GM23338 (cell line): ENCODE data around the gene F8. TPM values are rescaled to one million over a fixed set of nuclear protein-coding genes. Genes with fewer than 3 reads are reported as not detected.

ENCODE experiments used
- ATAC-seq: fragments of 200-7000 bp; cut with Tn5 transposase; 3 replicates; pipeline ENCODE4 v1.9.1; 2020
- DNase-seq: peaks from one replicate; pipeline ENCODE4 v3.0.0-alpha.2; 2015; ENCODE audit warnings: low spot score
- H2AFZ ChIP-seq: fragments of 200-600 bp; sonication (generic); 2 replicates; pipeline ENCODE4 v1.8.0; 2016; ENCODE audit warnings: antibody characterized with exemption, mild to moderate bottlenecking, moderate library complexity
- H3F3A ChIP-seq: fragments of 200-600 bp; sonication (generic); replicated peaks from 2 replicates; pipeline ENCODE4 v1.8.0; 2017; ENCODE audit warnings: antibody characterized with exemption, mixed run types, low read depth
- H3K27ac ChIP-seq: fragments of 200-600 bp; sonication (generic); 2 replicates; pipeline ENCODE4 v1.6.1; 2016; ENCODE audit warnings: low read depth
- H3K27me3 ChIP-seq: fragments of 200-600 bp; sonication (generic); 2 replicates; pipeline ENCODE4 v1.8.0; 2016; ENCODE audit warnings: mild to moderate bottlenecking, mixed run types, moderate library complexity; ENCODE audit not compliant: insufficient read depth
- H3K36me3 ChIP-seq: fragments of 200-600 bp; sonication (generic); 2 replicates; pipeline ENCODE4 v1.8.0; 2016; ENCODE audit warnings: mild to moderate bottlenecking; ENCODE audit not compliant: insufficient read depth
- H3K4me1 ChIP-seq: fragments of 200-600 bp; sonication (generic); 2 replicates; pipeline ENCODE4 v1.8.0; 2016; ENCODE audit warnings: mild to moderate bottlenecking, moderate library complexity; ENCODE audit not compliant: insufficient read depth
- H3K4me2 ChIP-seq: fragments of 200-600 bp; sonication (generic); 2 replicates; pipeline ENCODE4 v1.7.1; 2017; ENCODE audit warnings: mixed run types
- H3K4me3 ChIP-seq: fragments of 200-600 bp; sonication (generic); 2 replicates; pipeline ENCODE4 v1.6.1; 2016; ENCODE audit warnings: mixed run types
- H3K79me2 ChIP-seq: fragments of 200-600 bp; sonication (generic); replicated peaks from 2 replicates; pipeline ENCODE4 v1.8.0; 2017; ENCODE audit warnings: mild to moderate bottlenecking; ENCODE audit not compliant: insufficient read depth
- H3K9me2 ChIP-seq: fragments of 200-600 bp; sonication (generic); 2 replicates; pipeline ENCODE4 v1.8.0; 2017; ENCODE audit not compliant: insufficient read depth
- H4K20me1 ChIP-seq: fragments of 200-600 bp; sonication (generic); replicated peaks from 2 replicates; pipeline ENCODE4 v1.8.0; 2017; ENCODE audit warnings: mild to moderate bottlenecking; ENCODE audit not compliant: insufficient read depth
- H3K27ac Mint-ChIP-seq: 2 replicates; pipeline ENCODE4 v1.8.0; 2020; ENCODE audit warnings: inconsistent platforms, mild to moderate bottlenecking, moderate library complexity, mixed read lengths
- H3K27me3 Mint-ChIP-seq: 3 replicates; pipeline ENCODE4 v1.8.0; 2022; ENCODE audit warnings: low read depth, mild to moderate bottlenecking, moderate library complexity, mixed read lengths, inconsistent platforms; ENCODE audit not compliant: insufficient read depth, poor library complexity
- H3K36me3 Mint-ChIP-seq: 3 replicates; pipeline ENCODE4 v1.8.0; 2021; ENCODE audit warnings: low read depth, mild to moderate bottlenecking, inconsistent platforms, moderate library complexity, mixed read lengths
- H3K4me1 Mint-ChIP-seq: 3 replicates; pipeline ENCODE4 v1.8.0; 2020; ENCODE audit warnings: mild to moderate bottlenecking, inconsistent platforms, mixed read lengths
- H3K4me3 Mint-ChIP-seq: 3 replicates; pipeline ENCODE4 v1.8.0; 2021; ENCODE audit warnings: moderate library complexity, mild to moderate bottlenecking, inconsistent platforms, mixed read lengths
- H3K9me3 Mint-ChIP-seq: 3 replicates; pipeline ENCODE4 v1.8.0; 2020; ENCODE audit warnings: moderate library complexity, mild to moderate bottlenecking, inconsistent platforms, mixed read lengths
- CREB1 ChIP-seq: fragments of 250-450 bp; sonication (Bioruptor Pico); IDR thresholded peaks from 2 replicates; pipeline ENCODE4 v1.5.0; 2020; ENCODE audit warnings: low read depth, mild to moderate bottlenecking, moderate library complexity
- EZH2 ChIP-seq: fragments of 200-600 bp; sonication (generic); IDR thresholded peaks from one replicate; pipeline ENCODE4 v1.8.0; 2017; ENCODE audit warnings: antibody characterized with exemption, mild to moderate bottlenecking, low read depth; ENCODE audit not compliant: unreplicated experiment
- EZH2phosphoT487 ChIP-seq: fragments of 200-600 bp; sonication (generic); IDR thresholded peaks from one replicate; pipeline ENCODE4 v1.8.1; 2018; ENCODE audit warnings: antibody characterized with exemption; ENCODE audit not compliant: unreplicated experiment
- JUNB ChIP-seq: IDR thresholded peaks from one replicate; pipeline ENCODE4 v1.6.1; 2016; ENCODE audit warnings: antibody characterized with exemption; ENCODE audit not compliant: unreplicated experiment
- NANOG ChIP-seq: IDR thresholded peaks from 2 replicates; pipeline ENCODE4 v1.6.1; 2016; ENCODE audit warnings: antibody characterized with exemption, borderline replicate concordance
- STAT1 ChIP-seq: IDR thresholded peaks from one replicate; pipeline ENCODE4 v1.6.1; 2016; ENCODE audit warnings: antibody characterized with exemption; ENCODE audit not compliant: unreplicated experiment
- ZNF331 ChIP-seq: fragments of 250-450 bp; sonication (Bioruptor Pico); IDR thresholded peaks from 2 replicates; pipeline ENCODE4 v1.5.0; 2020; ENCODE audit warnings: low read depth, mild to moderate bottlenecking, moderate library complexity
- polyA plus RNA-seq: library from polyadenylated mRNA; unstranded; fragments of >200 nt; fragmentation: Nextera tagmentation; extraction: Ambion mirVana; gene quantifications from 2 replicates; pipeline ENCODE4 v1.2.1, GENCODE V29; 2016
- total RNA-seq: library from RNA; depleted of rRNA; stranded (reverse); fragments of >200 nt; shearing (Covaris generic); gene quantifications from 2 replicates; pipeline ENCODE4 v1.2.3, GENCODE V29; 2014
- TF ChIP-seq, protein P1 (sequence below): IDR thresholded peaks from one replicate; pipeline ENCODE4 v1.6.1; 2018; ENCODE audit warnings: antibody characterized with exemption; ENCODE audit not compliant: unreplicated experiment
- TF ChIP-seq, protein P2 (sequence below): IDR thresholded peaks from 2 replicates; pipeline ENCODE4 v1.6.1; 2016; ENCODE audit warnings: antibody characterized with exemption

Gene F8
- total and polyA plus RNA-seq, 2 experiments from 2014 or later: 0.70 to 1.8 TPM

DNA sequence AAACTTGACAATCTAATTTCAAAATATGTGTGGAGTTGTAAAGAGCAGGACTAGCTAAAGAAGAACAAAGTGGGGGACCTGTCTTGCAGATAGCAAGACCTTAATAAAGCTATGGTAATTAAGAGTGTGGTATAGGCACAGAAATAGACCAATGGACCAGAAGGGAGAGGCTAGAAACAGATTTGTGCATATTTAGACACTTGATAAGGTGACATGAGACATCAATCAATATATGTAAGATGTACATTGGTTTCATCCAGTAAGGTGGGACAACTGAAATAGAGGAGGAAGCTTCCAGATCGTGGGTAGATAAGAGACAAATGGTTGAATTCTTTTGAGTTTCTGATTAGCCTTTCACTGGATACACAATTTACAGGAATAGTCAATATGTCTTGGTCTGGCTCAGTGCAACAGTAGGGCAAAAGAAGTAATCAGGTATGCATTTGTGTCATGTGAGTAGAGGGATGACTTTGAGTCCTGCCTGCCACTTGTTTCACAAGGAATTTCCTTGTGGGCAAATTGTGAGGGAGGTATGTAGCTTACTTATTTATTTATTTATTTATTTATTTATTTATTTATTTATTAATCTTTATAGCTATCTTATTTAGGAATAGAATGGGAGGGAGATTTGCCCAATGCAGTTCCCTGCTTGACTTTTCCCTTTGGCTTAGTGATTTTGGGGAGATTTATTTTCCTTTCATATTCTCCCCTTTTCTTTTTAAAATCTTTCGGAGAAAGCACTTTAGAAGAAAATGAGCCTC lies 210.0 kb downstream of the F8 start (continued):
- no peak for TF ChIP-seq STAT1
- TF ChIP-seq, protein P1, sequence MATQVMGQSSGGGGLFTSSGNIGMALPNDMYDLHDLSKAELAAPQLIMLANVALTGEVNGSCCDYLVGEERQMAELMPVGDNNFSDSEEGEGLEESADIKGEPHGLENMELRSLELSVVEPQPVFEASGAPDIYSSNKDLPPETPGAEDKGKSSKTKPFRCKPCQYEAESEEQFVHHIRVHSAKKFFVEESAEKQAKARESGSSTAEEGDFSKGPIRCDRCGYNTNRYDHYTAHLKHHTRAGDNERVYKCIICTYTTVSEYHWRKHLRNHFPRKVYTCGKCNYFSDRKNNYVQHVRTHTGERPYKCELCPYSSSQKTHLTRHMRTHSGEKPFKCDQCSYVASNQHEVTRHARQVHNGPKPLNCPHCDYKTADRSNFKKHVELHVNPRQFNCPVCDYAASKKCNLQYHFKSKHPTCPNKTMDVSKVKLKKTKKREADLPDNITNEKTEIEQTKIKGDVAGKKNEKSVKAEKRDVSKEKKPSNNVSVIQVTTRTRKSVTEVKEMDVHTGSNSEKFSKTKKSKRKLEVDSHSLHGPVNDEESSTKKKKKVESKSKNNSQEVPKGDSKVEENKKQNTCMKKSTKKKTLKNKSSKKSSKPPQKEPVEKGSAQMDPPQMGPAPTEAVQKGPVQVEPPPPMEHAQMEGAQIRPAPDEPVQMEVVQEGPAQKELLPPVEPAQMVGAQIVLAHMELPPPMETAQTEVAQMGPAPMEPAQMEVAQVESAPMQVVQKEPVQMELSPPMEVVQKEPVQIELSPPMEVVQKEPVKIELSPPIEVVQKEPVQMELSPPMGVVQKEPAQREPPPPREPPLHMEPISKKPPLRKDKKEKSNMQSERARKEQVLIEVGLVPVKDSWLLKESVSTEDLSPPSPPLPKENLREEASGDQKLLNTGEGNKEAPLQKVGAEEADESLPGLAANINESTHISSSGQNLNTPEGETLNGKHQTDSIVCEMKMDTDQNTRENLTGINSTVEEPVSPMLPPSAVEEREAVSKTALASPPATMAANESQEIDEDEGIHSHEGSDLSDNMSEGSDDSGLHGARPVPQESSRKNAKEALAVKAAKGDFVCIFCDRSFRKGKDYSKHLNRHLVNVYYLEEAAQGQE: no peak
- no peak for TF ChIP-seq EZH2
- TF ChIP-seq JUNB: no peak
- no peak for TF ChIP-seq ZNF331

DNA sequence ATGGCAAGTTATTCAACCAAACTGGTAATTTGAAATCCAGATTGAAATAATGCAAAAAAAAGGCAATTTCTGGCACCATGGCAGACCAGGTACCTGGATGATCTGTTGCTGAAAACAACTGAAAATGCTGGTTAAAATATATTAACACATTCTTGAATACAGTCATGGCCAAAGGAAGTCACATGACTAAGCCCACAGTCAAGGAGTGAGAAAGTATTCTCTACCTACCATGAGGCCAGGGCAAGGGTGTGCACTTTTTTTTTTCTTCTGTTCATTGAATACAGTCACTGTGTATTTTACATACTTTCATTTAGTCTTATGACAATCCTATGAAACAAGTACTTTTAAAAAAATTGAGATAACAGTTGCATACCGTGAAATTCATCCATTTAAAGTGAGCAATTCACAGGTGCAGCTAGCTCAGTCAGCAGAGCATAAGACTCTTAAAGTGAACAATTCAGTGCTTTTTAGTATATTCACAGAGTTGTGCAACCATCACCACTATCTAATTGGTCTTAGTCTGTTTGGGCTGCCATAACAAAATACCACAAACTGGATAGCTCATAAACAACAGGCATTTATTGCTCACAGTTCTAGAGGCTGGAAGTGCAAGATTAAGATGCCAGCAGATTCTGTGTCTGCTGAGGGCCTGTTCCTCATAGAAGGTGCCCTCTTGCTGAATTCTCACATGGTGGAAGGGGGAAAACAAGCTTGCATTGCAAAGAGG lies 212.4 kb downstream of the F8 start:
- H3K9me3 Mint-ChIP-seq: peaks cover 22% of the 10 kb centered on the region; the same call in 2 of the 3 replicates

More for the DNA sequence above, 212.4 kb downstream of the F8 start:
- H3K4me3 ChIP-seq: no peak overlapping the region
- H3K4me1 ChIP-seq: peaks cover 35% of the 10 kb centered on the region
- TF ChIP-seq ZNF331 (no peak), CREB1 (no peak), NANOG (no peak), EZH2phosphoT487 (no peak)
- TF ChIP-seq, protein P2, sequence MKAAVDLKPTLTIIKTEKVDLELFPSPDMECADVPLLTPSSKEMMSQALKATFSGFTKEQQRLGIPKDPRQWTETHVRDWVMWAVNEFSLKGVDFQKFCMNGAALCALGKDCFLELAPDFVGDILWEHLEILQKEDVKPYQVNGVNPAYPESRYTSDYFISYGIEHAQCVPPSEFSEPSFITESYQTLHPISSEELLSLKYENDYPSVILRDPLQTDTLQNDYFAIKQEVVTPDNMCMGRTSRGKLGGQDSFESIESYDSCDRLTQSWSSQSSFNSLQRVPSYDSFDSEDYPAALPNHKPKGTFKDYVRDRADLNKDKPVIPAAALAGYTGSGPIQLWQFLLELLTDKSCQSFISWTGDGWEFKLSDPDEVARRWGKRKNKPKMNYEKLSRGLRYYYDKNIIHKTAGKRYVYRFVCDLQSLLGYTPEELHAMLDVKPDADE: no peak
- Mint-ChIP-seq H3K4me3 (no peak overlapping the region), H3K27ac (no peak overlapping the region), H3K4me1 (peaks cover 21% of the 10 kb centered on the region), H3K27me3 (no peaks in the 10 kb centered on the region), H3K36me3 (peaks cover 12% of the 10 kb centered on the region; the same call in 2 of the 3 replicates)
- no peaks in the 10 kb centered on the region for H3F3A ChIP-seq
- H3K27me3 ChIP-seq: no peaks in the 10 kb centered on the region
- no peaks in the 10 kb centered on the region for H3K79me2 ChIP-seq
- no peaks in the 10 kb centered on the region for H4K20me1 ChIP-seq
- no peak overlapping the region for H2AFZ ChIP-seq
- no peaks in the 10 kb centered on the region for H3K36me3 ChIP-seq
- no peak overlapping the region for H3K27ac ChIP-seq
- H3K9me2 ChIP-seq: no peaks in the 10 kb centered on the region
- ATAC-seq (no peak), DNase-seq (no peak)
- H3K4me2 ChIP-seq: no peak overlapping the region
